Hepatocyte (in vitro differentiated cells): Measurements from ENCODE around the gene IFT27.

Experiments
- EZH2 ChIP-seq: fragments of 200-600 bp; sonication (generic); IDR thresholded peaks from 2 replicates; pipeline ENCODE4 v1.6.1; 2016; ENCODE audit warnings: antibody characterized with exemption, mild to moderate bottlenecking, borderline replicate concordance
- EZH2phosphoT487 ChIP-seq: fragments of 200-600 bp; sonication (generic); IDR thresholded peaks from one replicate; pipeline ENCODE4 v1.6.1; 2018; ENCODE audit warnings: antibody characterized with exemption, mild to moderate bottlenecking, low read depth, moderate library complexity; ENCODE audit not compliant: unreplicated experiment, severe bottlenecking
- TF ChIP-seq, protein P1 (sequence below): fragments of 200-600 bp; sonication (generic); IDR thresholded peaks from 2 replicates; pipeline ENCODE4 v1.5.1; 2016; ENCODE audit warnings: antibody characterized with exemption, mild to moderate bottlenecking; ENCODE audit not compliant: poor library complexity

DNA sequence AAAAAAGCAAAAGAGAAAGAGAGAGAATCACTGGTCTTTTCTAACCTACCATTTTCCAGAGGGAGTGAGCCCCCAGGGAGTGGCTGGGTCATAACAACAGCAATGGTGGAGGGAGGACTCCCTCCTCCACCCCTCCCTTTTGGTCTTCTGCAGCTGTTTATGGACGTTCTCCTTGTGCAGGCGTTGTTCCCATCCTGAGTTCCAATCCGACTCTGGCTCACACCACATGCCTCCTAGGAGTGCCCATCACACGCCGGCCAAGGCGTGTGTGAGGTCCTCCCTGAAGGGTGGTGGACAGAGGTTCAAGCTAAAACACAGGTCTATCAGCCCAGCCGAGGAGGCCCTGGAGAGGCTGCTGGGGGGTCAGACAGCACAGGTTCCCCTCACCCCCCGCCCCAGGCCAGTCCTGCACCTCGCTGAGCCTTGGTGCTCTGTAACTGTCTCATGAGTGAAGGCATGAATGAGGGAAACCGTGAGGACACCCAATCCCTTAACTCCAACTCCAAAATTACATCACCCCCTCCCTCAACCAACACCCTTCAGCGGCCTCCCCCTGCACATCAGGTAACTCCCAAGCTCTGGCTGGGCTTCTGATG lies 29.4 kb downstream of the IFT27 start:
- TF ChIP-seq, protein P1, sequence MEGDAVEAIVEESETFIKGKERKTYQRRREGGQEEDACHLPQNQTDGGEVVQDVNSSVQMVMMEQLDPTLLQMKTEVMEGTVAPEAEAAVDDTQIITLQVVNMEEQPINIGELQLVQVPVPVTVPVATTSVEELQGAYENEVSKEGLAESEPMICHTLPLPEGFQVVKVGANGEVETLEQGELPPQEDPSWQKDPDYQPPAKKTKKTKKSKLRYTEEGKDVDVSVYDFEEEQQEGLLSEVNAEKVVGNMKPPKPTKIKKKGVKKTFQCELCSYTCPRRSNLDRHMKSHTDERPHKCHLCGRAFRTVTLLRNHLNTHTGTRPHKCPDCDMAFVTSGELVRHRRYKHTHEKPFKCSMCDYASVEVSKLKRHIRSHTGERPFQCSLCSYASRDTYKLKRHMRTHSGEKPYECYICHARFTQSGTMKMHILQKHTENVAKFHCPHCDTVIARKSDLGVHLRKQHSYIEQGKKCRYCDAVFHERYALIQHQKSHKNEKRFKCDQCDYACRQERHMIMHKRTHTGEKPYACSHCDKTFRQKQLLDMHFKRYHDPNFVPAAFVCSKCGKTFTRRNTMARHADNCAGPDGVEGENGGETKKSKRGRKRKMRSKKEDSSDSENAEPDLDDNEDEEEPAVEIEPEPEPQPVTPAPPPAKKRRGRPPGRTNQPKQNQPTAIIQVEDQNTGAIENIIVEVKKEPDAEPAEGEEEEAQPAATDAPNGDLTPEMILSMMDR = no peak
- TF ChIP-seq EZH2phosphoT487 = no peak
- no peak for TF ChIP-seq EZH2
